ENCODE data around the gene CLCN4.

The CLCN4 gene

GRCh38 chrX:10280071-10280470, 123.3 kb downstream of the CLCN4 start:
- DNase-seq (ENCODE audit: extremely low read depth, low read depth), result no peak
- TF ChIP-seq CTCF (IDR thresholded peaks at IDR 0.05; ENCODE audit: low read depth, low read length, missing control alignments), result no peak
- H3K4me3 ChIP-seq (replicated peaks; ENCODE audit: low read depth, low read length), result no peak overlapping the region

GRCh38 chrX:10282490-10282889, 125.7 kb downstream of the CLCN4 start:
- DNase-seq (ENCODE audit: extremely low read depth, low read depth), result no peak
- H3K4me3 ChIP-seq (replicated peaks; ENCODE audit: low read depth, low read length), result no peak overlapping the region
- TF ChIP-seq CTCF (IDR thresholded peaks at IDR 0.05; ENCODE audit: low read depth, low read length, missing control alignments), result no peak

GRCh38 chrX:10286195-10286594, 129.4 kb downstream of the CLCN4 start:
- DNase-seq (ENCODE audit: extremely low read depth, low read depth), result no peak
- no peak overlapping the region for H3K4me3 ChIP-seq (replicated peaks; ENCODE audit: low read depth, low read length)
- TF ChIP-seq CTCF (IDR thresholded peaks at IDR 0.05; ENCODE audit: low read depth, low read length, missing control alignments), result no peak

All from HFF-Myc (cell line).